Measurements from ENCODE around the gene TOR3A. TPM values are rescaled to one million over a fixed set of nuclear protein-coding genes. Genes with fewer than 3 reads are reported as not detected.
"Not testable (repeated sequence)": the region's sequence is repeated elsewhere in the genome, so short reads cannot be mapped to it uniquely, and the experiment has no call there.

The TOR3A gene
- total RNA-seq, 1 donor from 2014 or later = 44.0 TPM

DNA sequence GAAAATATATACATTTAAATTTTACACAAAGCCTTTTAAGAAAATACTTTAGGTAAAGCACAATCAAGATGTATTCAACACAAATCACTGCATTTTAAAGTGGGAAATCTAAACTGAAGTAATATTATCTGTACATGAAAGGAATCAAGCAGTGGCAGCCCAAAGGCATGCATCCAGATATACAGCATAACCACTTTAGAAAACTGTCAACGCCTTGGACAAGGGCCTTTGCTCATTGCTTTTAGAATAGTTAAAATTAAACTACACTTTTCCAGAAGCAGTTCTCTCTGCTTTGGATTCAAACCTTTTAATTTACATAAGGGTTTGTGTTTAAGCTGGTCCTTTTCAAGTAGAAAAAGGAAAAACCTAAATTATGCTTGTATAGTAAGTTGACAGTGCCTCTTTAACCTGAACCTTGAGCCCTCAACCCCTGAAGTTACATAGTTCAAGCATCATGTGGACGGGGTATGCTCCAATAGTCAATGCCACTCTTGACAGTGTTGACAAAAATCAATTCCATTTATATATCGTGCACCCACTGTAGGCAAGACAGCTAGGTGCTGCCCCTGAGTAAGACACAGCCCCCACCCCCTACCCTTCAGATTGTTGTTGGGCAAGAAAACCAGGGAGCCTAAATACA lies 22.9 kb downstream of the TOR3A start:
- intact Hi-C loops (cut with micrococcal nuclease) = no loop called here

GRCh38 chr1:179105393-179105792 lies 23.5 kb downstream of the TOR3A start:
- intact Hi-C loops (cut with micrococcal nuclease) = no loop called here

DNA sequence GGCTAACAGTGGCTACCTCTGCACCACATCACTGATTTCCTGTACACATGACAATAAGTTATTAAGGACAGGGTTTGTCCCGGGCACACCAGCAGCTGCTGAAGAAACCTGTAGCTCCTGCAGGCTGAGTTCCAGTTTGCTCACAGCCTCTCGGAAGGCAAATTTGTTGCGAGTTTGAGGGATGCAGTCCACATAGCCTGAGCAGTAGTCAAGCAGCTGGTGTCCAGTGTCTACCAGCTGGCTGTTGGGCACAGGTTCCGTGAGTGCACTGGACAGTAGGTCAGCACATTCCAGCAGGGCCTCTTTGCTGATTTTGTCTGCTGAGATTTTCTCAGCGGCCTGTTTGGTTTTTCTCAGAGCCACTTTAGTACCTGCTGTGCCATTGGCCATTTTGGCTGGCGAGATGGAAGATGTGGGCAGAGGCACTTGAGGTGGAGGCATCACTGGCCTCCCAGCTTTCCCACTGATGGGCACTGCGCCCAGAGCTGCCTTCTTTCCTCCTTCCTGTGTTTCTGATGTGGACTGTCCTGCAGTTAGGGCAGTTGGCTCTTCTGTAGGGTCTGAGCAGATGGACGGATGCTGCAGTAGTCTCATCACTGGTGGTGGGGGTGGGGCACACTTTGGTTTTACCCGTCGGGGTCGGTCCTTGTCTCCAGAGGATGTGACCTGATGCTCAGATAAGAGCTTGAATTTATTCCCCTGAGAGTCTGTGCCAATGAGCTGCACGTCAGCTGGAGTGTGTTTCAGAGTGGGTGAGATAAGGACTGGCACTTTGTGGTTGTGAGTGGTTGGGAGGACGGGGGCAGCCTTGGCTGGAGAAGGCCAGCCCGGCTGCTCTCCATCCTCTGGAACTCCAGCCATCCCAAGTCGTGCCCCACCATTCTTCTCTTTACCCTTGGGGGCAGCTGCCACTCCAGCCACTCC lies 26.1 kb downstream of the TOR3A start:
- intact Hi-C loops (cut with micrococcal nuclease) = no loop called here

- intact Hi-C loops (cut with micrococcal nuclease) = no loop called here
Measured at GRCh38 chr1:179108644-179109043, 26.8 kb downstream of the TOR3A start.

GRCh38 chr1:179115181-179115580 lies 33.3 kb downstream of the TOR3A start:
- intact Hi-C loops (cut with micrococcal nuclease) = no loop called here

DNA sequence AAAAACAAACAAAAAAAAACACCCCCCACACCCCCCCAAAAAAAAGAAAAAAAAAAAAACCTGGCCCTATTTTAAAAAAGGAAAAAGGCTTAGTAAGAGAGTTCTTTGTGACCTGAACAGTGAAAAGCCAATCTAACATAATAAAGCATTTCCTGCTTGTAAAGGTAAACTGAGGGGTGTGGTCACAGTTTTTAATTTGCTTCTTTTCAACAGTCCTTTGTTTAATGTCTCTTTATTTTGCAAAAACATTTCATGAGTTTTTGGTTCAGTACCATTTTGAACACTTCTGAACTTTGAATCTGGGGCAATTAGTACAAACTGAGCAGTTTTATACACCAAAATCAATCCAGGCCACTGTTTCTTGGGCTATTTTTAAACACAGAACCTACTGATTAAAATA lies 37.6 kb downstream of the TOR3A start:
- intact Hi-C loops (cut with micrococcal nuclease) = no loop called here

- intact Hi-C loops (cut with micrococcal nuclease) = loop anchor here (1.0 to 2.0 kb wide), 6 partner anchors 9 to 249 kb away; partner anchors contain the start of gene ABL2
Measured at GRCh38 chr1:179120736-179121135, 38.9 kb downstream of the TOR3A start.

DNA sequence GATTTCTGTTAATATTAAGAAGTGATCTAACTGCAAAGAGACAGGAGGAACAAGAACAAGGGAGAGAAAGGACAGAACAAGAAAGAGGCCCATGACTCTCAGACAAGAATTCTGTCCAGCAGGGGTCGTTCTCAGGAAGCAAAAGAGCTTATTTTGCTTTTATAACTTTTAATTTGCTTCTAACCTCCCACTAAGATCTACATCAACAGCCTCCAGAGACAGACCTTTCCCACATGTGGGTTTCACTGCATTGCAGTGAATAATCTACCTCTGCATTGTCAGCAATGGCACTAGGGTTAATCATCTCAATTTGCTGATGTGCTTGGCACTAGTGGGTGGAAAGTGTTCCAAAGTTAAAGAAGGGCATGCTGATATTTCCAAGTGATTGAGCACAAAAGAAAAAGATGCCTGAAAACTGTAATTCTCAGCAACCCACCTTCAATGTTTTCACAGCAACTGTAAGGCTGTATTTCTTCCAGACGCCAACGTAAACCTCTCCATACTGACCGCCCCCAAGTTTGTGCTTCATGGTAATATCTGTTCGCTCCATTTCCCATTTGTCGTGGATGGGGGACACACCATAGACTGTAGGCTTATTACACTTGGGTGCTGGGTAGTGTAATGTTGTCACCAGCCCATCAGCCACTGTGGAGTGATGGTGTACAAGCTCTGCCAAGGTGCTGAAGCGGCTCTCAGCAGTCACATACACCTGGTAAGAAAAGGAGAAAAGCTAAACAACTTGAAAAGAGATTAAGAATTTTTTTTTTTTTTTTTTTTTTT lies 39.5 kb downstream of the TOR3A start:
- intact Hi-C loops (cut with micrococcal nuclease) = loop anchor here (1.0 to 2.0 kb wide), 6 partner anchors 8 to 248 kb away; partner anchors contain the start of gene ABL2

- intact Hi-C loops (cut with micrococcal nuclease) = loop anchor here (5.0 kb wide), 1 partner anchor 398 kb away; the partner anchor contains the start of gene RALGPS2
Measured at GRCh38 chr1:179124873-179125272, 43.0 kb downstream of the TOR3A start.

DNA sequence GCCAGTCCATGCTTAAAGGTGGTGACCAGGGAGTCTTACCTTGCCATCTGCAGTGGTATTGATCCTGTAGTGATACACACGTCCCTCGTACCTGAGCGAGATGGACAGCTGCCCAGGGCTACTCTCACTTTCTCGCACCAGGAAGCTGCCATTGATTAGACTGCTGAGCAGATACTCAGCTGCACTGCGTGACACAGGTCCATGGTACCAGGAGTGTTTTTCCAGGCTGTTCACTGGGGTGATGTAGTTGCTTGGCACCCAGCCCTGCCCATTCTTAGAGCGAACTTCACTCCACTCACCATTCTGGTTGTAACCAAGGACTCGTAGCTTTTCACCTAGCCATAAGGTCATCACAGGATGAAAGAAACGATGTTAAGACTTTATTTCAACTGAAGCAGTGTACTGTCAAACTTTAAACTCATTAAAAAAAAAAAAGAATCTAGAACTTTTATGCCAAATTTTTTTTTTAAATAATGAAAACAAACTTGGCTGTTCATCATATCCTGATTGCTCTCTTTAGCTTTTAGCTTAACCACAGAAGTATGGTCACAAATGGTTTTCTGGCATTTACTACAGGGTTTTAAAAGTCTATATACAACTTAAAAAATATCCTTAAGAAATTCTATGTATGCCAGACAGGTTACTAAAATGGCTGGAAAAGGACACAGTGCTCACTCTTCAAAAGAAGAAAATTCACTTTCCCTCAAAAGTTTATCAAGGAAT lies 44.6 kb downstream of the TOR3A start:
- intact Hi-C loops (cut with micrococcal nuclease) = loop anchor here (5.0 kb wide), 1 partner anchor 399 kb away; the partner anchor contains the start of gene RALGPS2

- intact Hi-C loops (cut with micrococcal nuclease) = loop anchor here (5.0 kb wide), 1 partner anchor 400 kb away; the partner anchor contains the start of gene RALGPS2
Measured at GRCh38 chr1:179127163-179127895, 45.5 kb downstream of the TOR3A start.

DNA sequence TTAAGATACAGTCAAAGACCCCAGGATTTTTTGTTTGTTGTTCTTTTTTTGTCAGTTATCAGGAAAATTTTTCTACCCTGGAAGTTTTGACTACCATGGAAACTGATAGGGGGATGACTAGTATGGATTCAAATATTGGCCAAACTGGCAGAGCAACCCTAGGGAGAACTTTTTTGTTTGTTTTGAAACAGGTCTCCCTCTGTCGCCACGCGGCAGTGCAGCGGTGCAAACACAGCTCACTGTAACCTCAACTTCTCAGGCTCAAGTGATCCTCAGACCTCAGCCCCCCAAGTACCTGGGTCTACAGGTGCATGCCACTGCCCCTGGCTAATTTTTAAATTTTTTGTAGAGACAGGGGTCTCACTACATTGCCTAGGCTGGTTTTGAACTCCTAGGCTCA lies 46.6 kb downstream of the TOR3A start:
- intact Hi-C loops (cut with micrococcal nuclease) = loop anchor here (2.0 to 5.0 kb wide), 3 partner anchors 100 to 748 kb away; partner anchors contain the start of genes ABL2, RALGPS2 and TOR1AIP2

DNA sequence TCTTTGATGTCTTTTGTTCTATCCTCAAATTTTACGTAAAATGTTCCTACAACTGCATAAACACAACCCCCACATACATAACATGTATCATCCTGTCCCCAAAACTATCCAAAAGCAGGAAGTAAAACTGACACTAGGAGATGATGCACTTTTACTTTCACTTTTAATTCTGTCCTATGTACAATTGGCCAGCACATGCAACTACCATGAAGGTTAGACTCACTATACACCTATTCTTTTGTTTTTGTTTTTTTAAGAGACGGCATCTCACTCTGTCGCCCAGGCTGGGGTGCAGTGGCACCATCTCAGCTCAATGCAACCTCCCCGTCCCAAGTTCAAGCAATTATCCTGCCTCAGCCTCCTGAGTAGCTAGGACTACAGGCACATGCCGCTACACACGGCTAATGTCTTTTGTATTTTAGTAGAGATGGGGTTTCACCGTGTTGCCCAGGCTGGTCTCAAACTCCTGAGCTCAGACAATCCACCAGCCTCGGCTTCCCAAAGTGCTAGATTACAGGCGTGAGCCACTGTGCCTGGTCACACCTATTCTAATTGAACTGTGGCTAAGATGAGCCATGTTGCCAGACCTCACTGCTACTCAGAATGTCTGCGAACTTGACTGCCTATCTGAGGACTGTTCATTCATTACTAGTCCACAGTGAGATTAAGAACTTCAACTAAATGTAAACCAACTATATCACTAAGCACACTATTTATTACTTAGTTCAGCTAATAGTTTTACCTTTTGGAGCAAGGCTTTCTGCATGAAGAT lies 48.0 kb downstream of the TOR3A start:
- intact Hi-C loops (cut with micrococcal nuclease) = loop anchor here (1.0 to 5.0 kb wide), 10 partner anchors 9 to 747 kb away; partner anchors contain the start of genes ABL2, FAM20B, RALGPS2 and SOAT1

DNA sequence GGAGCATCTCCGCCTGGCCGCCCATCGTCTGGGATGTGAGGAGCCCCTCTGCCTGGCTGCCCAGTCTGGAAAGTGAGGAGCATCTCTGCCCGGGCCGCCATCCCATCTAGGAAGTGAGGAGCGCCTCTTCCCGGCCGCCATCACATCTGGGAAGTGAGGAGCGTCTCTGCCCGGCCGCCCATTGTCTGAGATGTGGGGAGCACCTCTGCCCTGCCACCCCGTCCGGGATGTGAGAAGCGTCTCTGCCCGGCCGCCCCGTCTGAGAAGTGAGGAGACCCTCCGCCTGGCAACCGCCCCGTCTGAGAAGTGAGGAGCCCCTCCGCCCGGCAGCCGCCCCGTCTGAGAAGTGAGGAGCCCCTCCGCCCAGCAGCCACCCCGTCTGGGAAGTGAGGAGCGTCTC lies 53.3 kb downstream of the TOR3A start:
- intact Hi-C loops (cut with micrococcal nuclease) = not testable (repeated sequence)

- intact Hi-C loops (cut with micrococcal nuclease) = not testable (repeated sequence)
Measured at GRCh38 chr1:179135707-179136106, 53.8 kb downstream of the TOR3A start.

DNA sequence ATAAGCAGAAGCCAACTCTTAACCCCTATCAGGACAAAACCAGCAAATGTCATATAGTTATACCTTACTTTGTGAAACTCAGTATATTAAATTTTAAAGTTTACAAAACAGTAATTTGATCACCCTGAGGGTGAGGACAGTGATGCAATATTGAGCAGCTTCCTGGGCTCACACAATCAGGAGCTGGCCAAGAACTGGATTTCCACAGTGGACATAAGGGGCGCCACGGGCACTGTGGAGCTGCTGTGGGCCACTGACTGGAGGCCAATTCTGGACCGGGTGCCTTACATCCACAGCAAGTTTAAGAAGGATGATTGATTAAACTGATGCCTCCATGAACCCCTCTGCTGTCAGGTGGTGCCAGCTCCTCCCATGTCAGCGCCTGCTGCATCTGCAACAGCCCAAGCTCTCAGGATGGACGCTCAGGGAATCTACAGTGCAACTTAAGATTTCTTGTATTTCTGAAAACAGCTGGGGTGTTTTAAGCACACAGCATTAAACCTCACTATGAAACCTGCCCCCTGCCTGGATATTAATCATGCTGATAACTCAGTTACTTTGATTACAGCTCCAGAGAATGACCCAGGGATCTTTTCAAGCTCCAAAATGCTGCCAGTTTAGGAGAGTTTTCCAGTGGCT lies 55.9 kb downstream of the TOR3A start:
- intact Hi-C loops (cut with micrococcal nuclease) = no loop called here

- intact Hi-C loops (cut with micrococcal nuclease) = not testable (repeated sequence)
Measured at GRCh38 chr1:179138755-179139154, 56.9 kb downstream of the TOR3A start.

- intact Hi-C loops (cut with micrococcal nuclease) = loop anchor here (1.0 to 5.0 kb wide), 4 partner anchors 12 to 414 kb away; partner anchors contain the start of genes ABL2 and RALGPS2
Measured at GRCh38 chr1:179141592-179142251, 59.9 kb downstream of the TOR3A start.

Measured in T-helper 1 cell treated with Interleukin-12 subunit alpha and Interleukin-12 subunit beta and Interleukin-4 antibody, amounts not matched to agents 30 ng/mL and 1 ng/mL, for 36 hours (primary cell).